ENCODE results near the gene MLYCD.
A peak's percentile ranks its signal among the peaks of the same experiment; 100 is the strongest.

The MLYCD gene

GRCh38 chr16:83925095-83925905 lies 26.4 kb downstream of the MLYCD start:
- H3K27me3 ChIP-seq (ENCODE audit: insufficient read depth, low read depth), result no peaks in the 10 kb centered on the region
- H3K36me3 ChIP-seq (ENCODE audit: insufficient read depth), result no peaks in the 10 kb centered on the region
- no peak overlapping the region for H2AFZ ChIP-seq (ENCODE audit: low read depth)
- no peak for TF ChIP-seq CTCF (conservative IDR thresholded peaks at IDR 0.05; ENCODE audit: low read depth, low read length)
- H3K79me2 ChIP-seq (ENCODE audit: insufficient read depth, low read depth), result no peaks in the 10 kb centered on the region
- no peaks in the 10 kb centered on the region for H4K20me1 ChIP-seq (ENCODE audit: insufficient read depth)
- H3K9ac ChIP-seq, result no peak overlapping the region
- H3K27ac ChIP-seq, result no peak overlapping the region
- H3K4me3 ChIP-seq (IDR thresholded peaks at IDR 0.05; ENCODE audit: insufficient read depth, low read depth, low read length), result no peak overlapping the region
- H3K4me2 ChIP-seq, result no peak overlapping the region
- no peaks in the 10 kb centered on the region for H3K4me1 ChIP-seq (ENCODE audit: low read depth, poor library complexity, severe bottlenecking)

GRCh38 chr16:83925957-83926725 lies 27.2 kb downstream of the MLYCD start:
- Histone ChIP-seq H3K27me3 (ENCODE audit: insufficient read depth, low read depth) (no peaks in the 10 kb centered on the region), H3K4me2 (no peak overlapping the region), H3K9ac (no peak overlapping the region), H3K79me2 (ENCODE audit: insufficient read depth, low read depth) (no peaks in the 10 kb centered on the region), H4K20me1 (ENCODE audit: insufficient read depth) (no peaks in the 10 kb centered on the region), H2AFZ (ENCODE audit: low read depth) (no peak overlapping the region), H3K36me3 (ENCODE audit: insufficient read depth) (no peaks in the 10 kb centered on the region), H3K4me3 (IDR thresholded peaks at IDR 0.05; ENCODE audit: insufficient read depth, low read depth, low read length) (no peak overlapping the region), H3K27ac (no peak overlapping the region), H3K4me1 (ENCODE audit: low read depth, poor library complexity, severe bottlenecking) (no peaks in the 10 kb centered on the region)
- TF ChIP-seq CTCF (conservative IDR thresholded peaks at IDR 0.05; ENCODE audit: low read depth, low read length), result no peak

- Histone ChIP-seq H3K4me3 (IDR thresholded peaks at IDR 0.05; ENCODE audit: insufficient read depth, low read depth, low read length) (no peak overlapping the region), H3K36me3 (ENCODE audit: insufficient read depth) (no peaks in the 10 kb centered on the region), H3K4me2 (no peak overlapping the region), H3K4me1 (ENCODE audit: low read depth, poor library complexity, severe bottlenecking) (no peaks in the 10 kb centered on the region), H3K27ac (no peak overlapping the region), H2AFZ (ENCODE audit: low read depth) (no peak overlapping the region), H4K20me1 (ENCODE audit: insufficient read depth) (no peaks in the 10 kb centered on the region), H3K9ac (no peak overlapping the region), H3K79me2 (ENCODE audit: insufficient read depth, low read depth) (no peaks in the 10 kb centered on the region), H3K27me3 (ENCODE audit: insufficient read depth, low read depth) (no peaks in the 10 kb centered on the region)
- TF ChIP-seq CTCF (conservative IDR thresholded peaks at IDR 0.05; ENCODE audit: low read depth, low read length), result peak; percentile 76
Observed at GRCh38 chr16:83926726-83927397, 27.9 kb downstream of the MLYCD start.

DNA sequence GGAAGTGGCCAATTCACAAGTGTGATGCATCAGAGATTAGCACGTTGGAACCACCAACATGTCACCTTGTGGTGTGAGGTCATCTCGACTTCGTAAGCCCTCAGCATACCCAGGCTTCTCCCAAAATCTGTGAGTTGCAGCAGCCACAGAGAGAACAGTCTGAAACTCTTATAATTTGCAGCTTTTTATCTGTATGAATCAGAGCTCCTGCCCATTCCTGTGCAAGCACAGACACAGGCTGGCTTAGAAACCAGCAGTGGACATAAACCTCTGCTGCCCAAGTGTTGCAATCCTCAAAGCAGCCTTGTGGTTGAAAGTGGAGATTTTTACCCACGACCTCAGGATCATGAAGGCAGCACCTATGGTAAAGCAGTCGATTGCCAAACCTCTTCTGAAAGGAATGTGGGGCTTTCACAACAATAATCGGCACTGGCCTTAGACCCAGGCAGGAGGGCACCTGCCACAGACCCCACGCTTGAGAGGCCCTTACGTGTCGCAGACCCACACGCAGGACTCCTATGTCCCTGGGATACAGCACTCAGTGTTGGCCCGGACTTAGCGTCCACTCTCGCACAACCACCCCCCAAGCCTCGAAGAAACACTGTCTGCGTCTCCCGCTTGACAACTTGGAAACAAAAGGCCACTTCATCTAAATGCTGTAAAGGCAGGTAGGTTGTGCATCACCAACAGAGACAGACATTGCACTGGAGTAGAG lies 29.6 kb downstream of the MLYCD start:
- Histone ChIP-seq H3K27ac (no peak overlapping the region), H3K79me2 (ENCODE audit: insufficient read depth, low read depth) (no peaks in the 10 kb centered on the region), H4K20me1 (ENCODE audit: insufficient read depth) (no peaks in the 10 kb centered on the region), H3K36me3 (ENCODE audit: insufficient read depth) (no peaks in the 10 kb centered on the region), H3K27me3 (ENCODE audit: insufficient read depth, low read depth) (no peaks in the 10 kb centered on the region), H2AFZ (ENCODE audit: low read depth) (no peak overlapping the region), H3K4me3 (IDR thresholded peaks at IDR 0.05; ENCODE audit: insufficient read depth, low read depth, low read length) (no peak overlapping the region), H3K9ac (no peak overlapping the region), H3K4me1 (ENCODE audit: low read depth, poor library complexity, severe bottlenecking) (no peaks in the 10 kb centered on the region), H3K4me2 (no peak overlapping the region)
- no peak for TF ChIP-seq CTCF (conservative IDR thresholded peaks at IDR 0.05; ENCODE audit: low read depth, low read length)

Data from KMS-11 (cell line).